GM12801 (cell line): ENCODE measurements around the gene JAKMIP1.

ENCODE experiments used
- TF ChIP-seq, protein P1 (sequence below): IDR thresholded peaks from one replicate; pipeline ENCODE4 v1.5.1; 2011; ENCODE audit warnings: control low read depth; ENCODE audit not compliant: insufficient read length; ENCODE audit errors: extremely low read depth

JAKMIP1 gene

DNA sequence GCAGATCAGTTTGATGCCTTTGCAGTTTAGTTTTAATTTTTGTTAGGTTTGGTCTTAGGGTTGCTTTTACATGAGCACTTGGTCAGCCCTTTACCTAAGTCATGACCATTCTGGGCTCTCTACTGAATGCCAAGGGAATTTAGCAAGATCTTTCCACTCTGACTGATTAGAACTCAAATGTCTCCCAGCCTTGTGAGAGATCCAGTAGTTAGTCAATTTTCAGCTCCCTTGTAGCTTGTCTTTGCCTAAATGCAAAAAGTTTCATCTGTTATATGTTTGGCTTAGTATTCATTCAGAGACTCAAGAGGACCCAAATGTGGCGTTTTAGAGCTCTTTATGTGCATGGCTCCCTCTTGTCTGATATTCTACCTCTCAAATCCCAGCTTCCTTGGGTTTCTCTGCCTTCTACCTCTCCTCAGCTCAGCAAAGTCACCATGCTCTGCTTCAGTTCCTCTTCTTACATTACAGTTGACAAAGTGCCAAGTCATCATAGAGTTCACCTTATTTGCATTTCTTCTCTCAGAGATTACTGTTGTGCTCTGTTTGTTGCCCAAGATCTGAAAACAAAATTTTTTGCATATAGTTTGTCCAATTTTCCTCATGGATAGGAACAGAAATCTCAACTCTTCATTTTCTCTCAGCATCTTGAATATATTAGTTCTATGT, 17.5 kb upstream of the JAKMIP1 start:
- TF ChIP-seq, protein P1, sequence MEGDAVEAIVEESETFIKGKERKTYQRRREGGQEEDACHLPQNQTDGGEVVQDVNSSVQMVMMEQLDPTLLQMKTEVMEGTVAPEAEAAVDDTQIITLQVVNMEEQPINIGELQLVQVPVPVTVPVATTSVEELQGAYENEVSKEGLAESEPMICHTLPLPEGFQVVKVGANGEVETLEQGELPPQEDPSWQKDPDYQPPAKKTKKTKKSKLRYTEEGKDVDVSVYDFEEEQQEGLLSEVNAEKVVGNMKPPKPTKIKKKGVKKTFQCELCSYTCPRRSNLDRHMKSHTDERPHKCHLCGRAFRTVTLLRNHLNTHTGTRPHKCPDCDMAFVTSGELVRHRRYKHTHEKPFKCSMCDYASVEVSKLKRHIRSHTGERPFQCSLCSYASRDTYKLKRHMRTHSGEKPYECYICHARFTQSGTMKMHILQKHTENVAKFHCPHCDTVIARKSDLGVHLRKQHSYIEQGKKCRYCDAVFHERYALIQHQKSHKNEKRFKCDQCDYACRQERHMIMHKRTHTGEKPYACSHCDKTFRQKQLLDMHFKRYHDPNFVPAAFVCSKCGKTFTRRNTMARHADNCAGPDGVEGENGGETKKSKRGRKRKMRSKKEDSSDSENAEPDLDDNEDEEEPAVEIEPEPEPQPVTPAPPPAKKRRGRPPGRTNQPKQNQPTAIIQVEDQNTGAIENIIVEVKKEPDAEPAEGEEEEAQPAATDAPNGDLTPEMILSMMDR, result no peak

DNA sequence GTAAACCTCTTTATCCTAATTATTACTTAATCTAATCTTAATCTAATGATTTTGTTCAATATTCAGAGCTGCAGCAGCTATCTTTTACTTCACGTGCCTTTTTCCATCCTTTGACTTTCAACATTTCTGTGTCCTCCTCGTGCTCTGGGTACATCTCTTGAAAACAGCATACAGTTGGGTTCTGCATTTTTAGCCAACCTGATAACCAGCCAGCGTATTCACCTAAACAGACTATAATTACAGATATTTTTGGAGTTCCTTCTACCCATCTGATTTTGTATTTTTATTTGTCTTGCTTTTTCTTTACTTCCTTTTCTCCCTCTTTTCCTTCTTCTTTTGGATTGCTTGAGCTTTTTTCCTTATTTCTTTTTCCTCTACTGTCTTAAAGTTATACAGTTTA, 16.2 kb upstream of the JAKMIP1 start:
- TF ChIP-seq, protein P1, result no peak

DNA sequence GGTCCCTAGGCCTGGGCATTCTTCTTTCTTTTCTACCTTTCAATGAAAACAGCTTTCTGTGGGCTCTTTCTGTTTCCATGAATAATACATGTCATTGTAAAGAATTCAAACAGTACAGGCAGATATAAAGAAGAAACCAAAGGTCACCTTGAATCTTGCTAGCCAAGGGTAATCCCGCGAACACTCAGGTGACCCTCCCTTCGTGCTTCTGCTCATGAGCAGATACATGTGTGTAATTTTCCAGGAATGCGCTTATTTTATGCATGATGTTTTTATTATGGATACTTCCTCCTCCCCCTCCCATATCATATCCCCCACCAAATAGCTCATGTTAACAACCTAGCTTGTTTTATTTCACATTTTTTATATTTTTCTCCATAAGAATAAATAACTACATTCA, 9.6 kb upstream of the JAKMIP1 start:
- TF ChIP-seq, protein P1, result no peak

DNA sequence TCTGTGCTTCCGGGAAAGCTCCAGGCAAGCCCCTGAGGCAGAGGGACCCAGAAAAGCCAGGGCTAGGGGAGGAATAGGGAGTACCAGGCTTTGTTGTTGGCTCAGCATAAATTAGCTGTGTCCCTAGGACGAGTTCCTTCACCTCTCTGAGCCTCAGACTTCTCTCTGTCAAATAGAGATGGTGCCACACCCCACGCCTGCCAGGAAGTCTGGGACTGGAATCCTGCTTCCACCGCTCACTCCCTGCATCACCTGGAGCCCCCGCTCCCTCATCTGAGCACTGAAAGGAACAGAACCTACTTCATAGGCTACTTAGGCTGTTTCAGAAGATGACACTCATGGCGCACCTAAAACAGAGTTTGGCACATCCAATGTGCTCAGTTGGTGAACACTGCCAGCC, 8.1 kb upstream of the JAKMIP1 start:
- TF ChIP-seq, protein P1, result no peak

DNA sequence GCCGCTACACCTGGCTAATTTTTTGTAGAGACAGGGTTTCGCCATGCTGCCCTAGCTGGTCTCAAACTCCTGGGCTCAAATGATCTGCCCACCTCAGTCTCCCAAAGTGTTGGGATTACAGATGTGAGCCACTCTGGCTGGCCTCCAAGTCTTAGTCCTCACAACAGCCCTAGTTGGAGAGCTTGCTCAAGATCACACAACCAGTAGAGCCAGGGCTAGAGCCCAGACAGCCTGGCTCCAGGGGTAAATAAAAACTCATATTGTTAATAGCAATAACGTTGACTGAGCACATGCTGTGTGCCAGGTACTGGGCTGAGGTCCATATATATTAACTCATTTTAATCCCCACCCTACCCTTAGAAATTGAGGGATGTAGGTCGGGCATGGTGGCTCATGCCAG, 7.3 kb upstream of the JAKMIP1 start:
- TF ChIP-seq, protein P1, result no peak

DNA sequence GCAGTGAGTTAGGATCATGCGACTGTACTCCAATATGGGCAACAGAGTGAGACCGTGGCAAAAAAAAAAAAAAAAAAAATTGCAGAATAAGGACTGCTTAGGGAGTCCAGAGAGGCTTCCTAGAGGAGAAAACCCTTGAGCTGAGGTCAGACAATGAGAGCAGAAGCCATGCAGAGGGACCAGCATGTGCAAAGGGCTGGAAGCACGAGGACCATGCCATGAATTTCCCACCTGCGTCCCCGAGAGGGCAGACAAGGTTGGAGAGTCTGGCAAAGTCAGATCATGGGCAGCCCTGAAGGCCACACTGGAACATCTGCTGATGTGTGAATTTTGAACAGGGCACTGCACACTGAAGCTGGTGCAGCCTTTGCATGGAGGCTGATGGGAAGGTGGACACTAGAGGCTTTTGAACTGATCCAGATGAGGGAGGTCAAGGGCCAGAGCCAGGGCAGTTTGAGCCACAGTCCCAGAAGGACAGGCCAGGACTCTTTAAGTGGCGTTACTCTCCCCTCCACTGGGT, 6.5 kb upstream of the JAKMIP1 start:
- TF ChIP-seq, protein P1, result no peak

DNA sequence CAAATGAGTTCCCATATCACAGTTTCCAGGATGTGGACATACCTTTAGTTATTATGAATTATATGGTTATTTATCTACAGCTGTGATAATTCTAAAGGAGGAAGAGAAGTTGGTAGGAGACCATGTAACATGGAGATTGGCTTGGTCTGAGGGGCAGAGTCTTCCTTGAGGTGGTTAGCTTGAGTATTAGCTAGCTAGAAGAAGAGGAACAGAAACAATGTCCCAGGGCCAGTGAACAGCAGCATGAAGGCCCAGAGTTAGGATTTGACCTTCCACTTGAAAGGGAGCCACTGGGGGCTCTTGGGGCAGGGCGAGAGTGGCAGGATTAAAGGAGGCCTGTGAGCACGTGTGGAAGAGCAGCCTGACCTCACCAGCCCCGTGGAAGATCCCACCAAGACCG, 5.6 kb upstream of the JAKMIP1 start:
- TF ChIP-seq, protein P1, result no peak
